CD14-positive monocyte (primary cell): ENCODE measurements around the gene AP3D1. TPM values are rescaled to one million over a fixed set of nuclear protein-coding genes. Genes with fewer than 3 reads are reported as not detected.
A peak's percentile ranks its signal among the peaks of the same experiment; 100 is the strongest.

Experiments used
- DNase-seq, 3 donors: peaks; one replicate each; pipeline ENCODE4 v3.0.0-alpha.2; 2011 to 2022
- H2AFZ ChIP-seq: 2 replicates; pipeline ENCODE4 v1.6.0; 2012; ENCODE audit warnings: mild to moderate bottlenecking, low read depth, low read length, inconsistent platforms; ENCODE audit not compliant: insufficient read depth, poor library complexity, severe bottlenecking
- H3K27ac ChIP-seq, 2 donors: 1 replicate in 1 of 2; 2 replicates in 1 of 2; pipeline ENCODE4 v1.5.1; 2012 to 2013; ENCODE audit warnings: low read length in 2 of 2, control low read depth in 1 of 2, inconsistent platforms in 1 of 2, low read depth in 1 of 2, mild to moderate bottlenecking in 1 of 2
- H3K27me3 ChIP-seq, 2 donors: one replicate each; pipeline versions ENCODE4 v1.6.0 to v1.6.1; 2011 to 2013; ENCODE audit warnings: low read length in 2 of 2; ENCODE audit not compliant: control insufficient read depth in 2 of 2, insufficient read depth in 2 of 2
- H3K36me3 ChIP-seq, 2 donors: replicated peaks in 1 of 2; 1 replicate in 1 of 2; 2 replicates in 1 of 2; pipeline versions ENCODE4 v1.5.1 to v1.6.1; 2012 to 2013; ENCODE audit warnings: low read length in 2 of 2, control low read depth in 1 of 2, inconsistent platforms in 1 of 2, mild to moderate bottlenecking in 1 of 2; ENCODE audit not compliant: insufficient read depth in 2 of 2, control insufficient read depth in 1 of 2
- H3K4me1 ChIP-seq, 2 donors: 1 replicate in 1 of 2; 2 replicates in 1 of 2; pipeline versions ENCODE4 v1.5.1 to v1.6.1; 2012 to 2013; ENCODE audit warnings: low read length in 2 of 2, control low read depth in 1 of 2, inconsistent platforms in 1 of 2, mild to moderate bottlenecking in 1 of 2, moderate library complexity in 1 of 2; ENCODE audit not compliant: insufficient read depth in 2 of 2, control insufficient read depth in 1 of 2
- H3K4me2 ChIP-seq: replicated peaks from 2 replicates; pipeline ENCODE3; 2012; ENCODE audit warnings: low read length, moderate library complexity, mild to moderate bottlenecking; ENCODE audit not compliant: poor library complexity, severe bottlenecking; ENCODE audit errors: extremely low read depth
- H3K4me3 ChIP-seq, 3 experiments: fragments of 200-600 bp in 1 of 3; sonication (generic) in 1 of 3; replicated peaks in 1 of 3; 1 replicate in 2 of 3; 2 replicates in 1 of 3; pipeline ENCODE4 v1.5.1; 2011 to 2013; ENCODE audit warnings: low read length in 3 of 3, mild to moderate bottlenecking in 3 of 3, control low read depth in 2 of 3, low read depth in 2 of 3, inconsistent platforms in 1 of 3, moderate library complexity in 1 of 3
- H3K79me2 ChIP-seq: 2 replicates; pipeline ENCODE4 v1.6.0; 2012; ENCODE audit warnings: mild to moderate bottlenecking, control low read depth, inconsistent platforms, low read length, moderate library complexity; ENCODE audit not compliant: insufficient read depth
- H3K9ac ChIP-seq: 2 replicates; pipeline ENCODE4 v1.6.0; 2017; ENCODE audit warnings: low read length, mild to moderate bottlenecking; ENCODE audit not compliant: insufficient read depth, poor library complexity, severe bottlenecking
- H3K9me3 ChIP-seq, 2 donors: replicated peaks in 1 of 2; 1 replicate in 1 of 2; 2 replicates in 1 of 2; pipeline versions ENCODE4 v1.5.1 to v1.6.1; 2012 to 2013; ENCODE audit warnings: low read length in 2 of 2, control low read depth in 1 of 2; ENCODE audit not compliant: control insufficient read depth in 1 of 2, insufficient read depth in 1 of 2
- H4K20me1 ChIP-seq: 2 replicates; pipeline ENCODE4 v1.6.0; 2012; ENCODE audit warnings: mild to moderate bottlenecking, low read length, control low read depth, moderate library complexity; ENCODE audit not compliant: insufficient read depth
- H3K27ac Mint-ChIP-seq, 7 donors: one replicate each; pipeline ENCODE4 v1.8.0; 2020; ENCODE audit warnings: mild to moderate bottlenecking in 7 of 7, mixed read lengths in 7 of 7, moderate library complexity in 6 of 7, inconsistent platforms in 2 of 7
- H3K27me3 Mint-ChIP-seq, 3 donors: one replicate each; pipeline ENCODE4 v1.8.0; 2021 to 2022; ENCODE audit warnings: low read depth in 3 of 3, mild to moderate bottlenecking in 3 of 3, mixed read lengths in 3 of 3, moderate library complexity in 3 of 3, inconsistent platforms in 1 of 3
- H3K36me3 Mint-ChIP-seq, 2 donors: one replicate each; pipeline ENCODE4 v1.8.0; 2020; ENCODE audit warnings: mixed read lengths in 2 of 2, inconsistent platforms in 1 of 2, mild to moderate bottlenecking in 1 of 2
- H3K4me1 Mint-ChIP-seq: one replicate; pipeline ENCODE4 v1.8.0; 2020; ENCODE audit warnings: mild to moderate bottlenecking, mixed read lengths
- H3K4me3 Mint-ChIP-seq, 2 donors: one replicate each; pipeline ENCODE4 v1.8.0; 2020; ENCODE audit warnings: mild to moderate bottlenecking in 2 of 2, mixed read lengths in 2 of 2, moderate library complexity in 1 of 2
- H3K9me3 Mint-ChIP-seq, 7 donors: one replicate each; pipeline ENCODE4 v1.8.0; 2020 to 2022; ENCODE audit warnings: mixed read lengths in 7 of 7, mild to moderate bottlenecking in 6 of 7, moderate library complexity in 6 of 7, inconsistent platforms in 2 of 7
- CTCF ChIP-seq: fragments of 200-600 bp; IDR thresholded peaks from one replicate; pipeline ENCODE4 v1.8.0; 2022; ENCODE audit warnings: antibody characterized with exemption, mild to moderate bottlenecking
- WGBS: methylation state at CpG from one replicate; pipeline ENCODE4 v1.1.5; 2013; ENCODE audit warnings: missing lambda C conversion rate; ENCODE audit not compliant: insufficient coverage; 5-methylcytosine and 5-hydroxymethylcytosine counted together
- intact Hi-C, 2 donors: fragments of 100-400 bp; cut with micrococcal nuclease; formaldehyde crosslinking; loops; one replicate each; pipeline versions ENCODE4 v1.15.0 to v1.15.1; 2023
- polyA plus RNA-seq, 3 donors: library from polyadenylated mRNA; depleted of rRNA in 1 of 3; unstranded in 2 of 3; stranded (reverse) in 1 of 3; fragments of 300-500 nt in 2 of 3; fragments of >200 nt in 1 of 3; fragmentation: Illumina TruSeq in 2 of 3; gene quantifications; 1 replicate in 2 of 3; 2 replicates in 1 of 3; pipeline ENCODE4 v1.2.3, GENCODE V29; 2012 to 2021

The AP3D1 gene
- polyA plus RNA-seq, 3 donors = 9.6 to 105 (median 12.4) TPM

- Histone ChIP-seq H3K27me3 (no peaks in the 10 kb centered on the region), H3K4me3 (no peak overlapping the region), H3K4me1 (no peaks in the 10 kb centered on the region), H3K27ac (no peak overlapping the region), H3K36me3 (peaks cover 80 to 90% of the 10 kb centered on the region in 2 donors), H2AFZ (no peak overlapping the region), H4K20me1 (peaks cover 84% of the 10 kb centered on the region), H3K79me2 (no peaks in the 10 kb centered on the region), H3K9ac (no peak overlapping the region), H3K9me3 (no peaks in the 10 kb centered on the region), H3K4me2 (no peak overlapping the region)
- DNase-seq = no peak
- no peak for TF ChIP-seq CTCF
- no peak overlapping the region for H3K27ac Mint-ChIP-seq
- WGBS = 93% methylated on average over 21 of the region's 25 CpGs
- peaks cover 78 to 91% of the 10 kb centered on the region in 2 donors for H3K36me3 Mint-ChIP-seq
- no peaks in the 10 kb centered on the region for H3K9me3 Mint-ChIP-seq
- intact Hi-C loops = no loop called here
- peaks cover 0 to 1% (median 0%) of the 10 kb centered on the region in 3 donors for H3K27me3 Mint-ChIP-seq
- H3K4me1 Mint-ChIP-seq = no peaks in the 10 kb centered on the region
- H3K4me3 Mint-ChIP-seq = no peak overlapping the region
These were observed 27.5 kb downstream of the AP3D1 start for GRCh38 chr19:2123682-2124387.

- H3K4me1 Mint-ChIP-seq = no peaks in the 10 kb centered on the region
- Histone ChIP-seq H3K27me3 (no peaks in the 10 kb centered on the region), H4K20me1 (peaks cover 90% of the 10 kb centered on the region), H3K4me1 (no peaks in the 10 kb centered on the region), H3K27ac (no peak overlapping the region), H3K4me2 (no peak overlapping the region), H3K9me3 (no peaks in the 10 kb centered on the region), H3K79me2 (no peaks in the 10 kb centered on the region), H2AFZ (no peak overlapping the region), H3K36me3 (peaks cover 86 to 96% of the 10 kb centered on the region in 2 donors), H3K4me3 (no peak overlapping the region), H3K9ac (no peak overlapping the region)
- no peak overlapping the region for H3K4me3 Mint-ChIP-seq
- H3K27me3 Mint-ChIP-seq = peaks cover 0 to 1% (median 0%) of the 10 kb centered on the region in 3 donors
- H3K9me3 Mint-ChIP-seq = no peaks in the 10 kb centered on the region
- DNase-seq = no peak
- intact Hi-C loops = no loop called here
- no peak for TF ChIP-seq CTCF
- WGBS = 97% methylated on average over 6 of the region's 10 CpGs
- peak overlapping the region in 2 of 7 donors; percentile 10 to 41 for H3K27ac Mint-ChIP-seq
- H3K36me3 Mint-ChIP-seq = peaks cover 85 to 99% of the 10 kb centered on the region in 2 donors
These were observed 28.4 kb downstream of the AP3D1 start for GRCh38 chr19:2122982-2123381.
